ENCODE results near the gene STYK1.
"Not testable (repeated sequence)": the region's sequence is repeated elsewhere in the genome, so short reads cannot be mapped to it uniquely, and the experiment has no call there.

The STYK1 gene

GRCh38 chr12:10689146-10689545 is 15.3 kb upstream of the STYK1 start:
- DNase-seq (ENCODE audit: low read depth in 2 of 2): no peak

DNA sequence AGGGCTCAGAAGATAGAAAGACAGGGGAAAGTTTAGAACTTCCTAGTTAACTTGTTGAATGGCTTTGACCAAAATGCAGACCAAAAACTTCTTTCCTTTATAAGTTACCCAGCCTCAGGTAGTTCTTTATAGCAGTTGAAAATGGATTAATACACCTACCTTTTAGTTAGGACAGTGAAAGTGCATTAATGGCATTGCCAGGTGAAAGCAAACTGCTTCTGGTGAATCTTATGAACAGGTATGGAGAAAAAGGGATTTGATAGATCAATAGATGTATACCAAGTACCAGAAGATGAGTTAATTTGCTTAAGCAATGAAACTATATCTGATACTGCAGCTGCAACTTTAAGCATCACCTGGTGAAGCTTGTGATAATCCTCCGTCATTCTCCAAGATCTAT is 14.2 kb upstream of the STYK1 start:
- DNase-seq (ENCODE audit: low read depth in 2 of 2): no peak

DNA sequence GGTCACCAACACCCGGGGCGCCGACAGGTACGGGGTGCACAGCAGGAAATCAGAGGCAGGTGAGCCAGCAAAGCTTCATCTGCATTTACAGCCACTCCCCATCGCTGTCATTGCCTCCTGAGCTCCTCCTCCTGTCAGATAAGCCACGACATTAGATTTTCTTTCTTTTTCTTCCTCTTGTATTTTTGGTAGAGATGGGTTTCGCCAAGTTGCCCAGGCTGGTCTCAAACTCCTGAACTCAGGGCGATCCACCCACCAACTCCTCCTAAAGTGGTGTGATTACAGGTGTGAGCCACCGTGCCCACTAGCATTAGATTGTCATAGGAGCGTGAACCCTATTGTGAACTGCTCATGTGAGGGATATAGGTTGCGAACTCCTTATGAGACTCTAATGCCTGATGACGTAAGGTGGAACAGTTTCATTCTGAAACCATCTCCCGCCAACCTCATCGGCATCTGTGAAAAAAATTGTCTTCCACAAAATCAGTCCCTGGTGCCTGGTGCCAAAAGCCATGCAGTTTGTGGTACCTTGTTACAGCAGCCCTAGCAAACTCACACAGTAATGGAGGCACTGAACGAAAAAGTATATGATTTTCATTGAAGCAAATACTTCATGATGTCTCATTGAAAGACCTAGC is 1.5 kb downstream of the STYK1 start:
- no peak for DNase-seq (ENCODE audit: low read depth in 2 of 2)

- DNase-seq (ENCODE audit: low read depth in 2 of 2): no peak
Measured at GRCh38 chr12:10669533-10669932, 4.3 kb downstream of the STYK1 start.

GRCh38 chr12:10668526-10668925 is 5.3 kb downstream of the STYK1 start:
- no peak for DNase-seq (ENCODE audit: low read depth in 2 of 2)

DNA sequence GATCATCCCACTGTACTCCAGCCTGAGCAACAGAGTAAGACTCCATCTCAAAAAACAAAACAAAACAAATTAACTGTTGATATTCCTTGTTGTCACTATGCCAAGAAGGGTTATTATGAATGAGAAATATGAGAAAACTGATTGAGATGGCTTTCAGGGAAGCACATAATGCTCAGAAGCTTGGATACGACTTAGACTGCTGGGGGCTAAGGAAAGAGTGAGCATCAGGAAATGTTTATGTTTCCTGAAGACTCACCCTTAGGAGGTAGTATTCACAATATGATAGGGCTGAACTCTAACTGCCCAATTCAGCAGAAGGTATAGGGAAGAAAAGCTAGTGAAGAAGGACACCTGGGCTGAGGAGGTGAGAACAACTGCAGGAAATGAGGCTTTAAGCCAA is 6.3 kb downstream of the STYK1 start:
- no peak for DNase-seq (ENCODE audit: low read depth in 2 of 2)

DNA sequence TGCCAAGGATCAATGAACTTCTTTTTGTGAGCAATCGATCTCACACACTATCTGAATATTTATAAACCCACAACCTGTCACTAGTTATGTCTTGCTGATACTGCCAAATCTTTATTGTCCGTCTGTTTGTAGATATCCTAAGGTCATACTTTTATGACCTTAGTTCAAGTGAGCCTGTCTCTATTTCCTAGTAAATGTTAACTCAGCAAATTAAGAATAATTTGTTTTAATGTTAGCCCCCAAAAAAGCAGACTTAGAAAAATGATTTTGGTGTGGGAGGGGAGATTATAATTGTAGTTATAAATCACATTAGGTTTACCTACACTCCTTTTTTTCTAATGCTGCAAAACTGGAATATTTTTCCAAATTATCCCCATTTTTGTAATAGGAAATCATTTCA is 9.4 kb downstream of the STYK1 start:
- no peak for DNase-seq (ENCODE audit: low read depth in 2 of 2)

DNA sequence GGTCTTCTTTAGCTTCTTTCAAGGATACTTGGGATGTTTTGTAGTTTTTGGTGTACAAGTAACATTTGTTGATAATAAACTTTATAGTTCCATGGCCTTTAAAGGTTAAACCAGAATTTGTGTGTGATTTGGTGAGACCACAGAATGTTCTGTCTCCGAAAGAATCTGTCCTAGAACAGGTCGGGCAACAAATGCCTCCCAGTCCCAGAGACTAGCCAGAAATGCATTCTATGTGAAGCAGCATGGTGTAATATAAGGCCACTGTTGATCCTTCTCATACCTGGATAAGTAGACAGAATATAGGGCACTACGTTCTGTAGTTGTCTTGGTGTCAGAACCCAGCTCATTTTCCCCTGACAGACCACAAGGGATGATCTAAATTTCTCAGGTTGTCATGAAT is 10.0 kb downstream of the STYK1 start:
- no peak for DNase-seq (ENCODE audit: low read depth in 2 of 2)

GRCh38 chr12:10661338-10661737 is 12.5 kb downstream of the STYK1 start:
- DNase-seq (ENCODE audit: low read depth in 2 of 2): no peak

DNA sequence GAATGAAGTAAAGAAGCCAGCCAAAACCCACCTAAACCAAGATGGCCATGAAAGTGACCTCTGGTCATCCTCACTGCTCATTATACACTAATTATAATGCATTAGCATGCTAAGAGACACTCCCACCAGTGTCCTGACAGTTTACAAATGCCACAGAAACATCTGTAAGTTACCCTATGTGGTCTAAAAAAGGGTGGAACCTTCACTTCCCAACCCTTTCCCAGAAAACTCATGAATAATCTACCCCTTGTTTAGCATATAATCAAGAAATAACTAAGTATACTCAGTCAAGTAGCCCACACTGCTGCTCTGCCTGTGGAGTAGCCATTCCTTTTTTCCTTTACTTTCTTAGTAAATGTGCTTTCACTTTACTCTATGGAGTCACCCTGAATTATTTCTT is 19.8 kb downstream of the STYK1 start:
- no peak for DNase-seq (ENCODE audit: low read depth in 2 of 2)

GRCh38 chr12:10652192-10652591 is 21.7 kb downstream of the STYK1 start:
- no peak for DNase-seq (ENCODE audit: low read depth in 2 of 2)

- not testable (repeated sequence) for DNase-seq (ENCODE audit: low read depth in 2 of 2)
Measured at GRCh38 chr12:10646576-10646975, 27.3 kb downstream of the STYK1 start.

GRCh38 chr12:10645910-10646309 is 27.9 kb downstream of the STYK1 start:
- no peak for DNase-seq (ENCODE audit: low read depth in 2 of 2)

- no peak for DNase-seq (ENCODE audit: low read depth in 2 of 2)
Measured at GRCh38 chr12:10641735-10642500, 31.9 kb downstream of the STYK1 start.

DNA sequence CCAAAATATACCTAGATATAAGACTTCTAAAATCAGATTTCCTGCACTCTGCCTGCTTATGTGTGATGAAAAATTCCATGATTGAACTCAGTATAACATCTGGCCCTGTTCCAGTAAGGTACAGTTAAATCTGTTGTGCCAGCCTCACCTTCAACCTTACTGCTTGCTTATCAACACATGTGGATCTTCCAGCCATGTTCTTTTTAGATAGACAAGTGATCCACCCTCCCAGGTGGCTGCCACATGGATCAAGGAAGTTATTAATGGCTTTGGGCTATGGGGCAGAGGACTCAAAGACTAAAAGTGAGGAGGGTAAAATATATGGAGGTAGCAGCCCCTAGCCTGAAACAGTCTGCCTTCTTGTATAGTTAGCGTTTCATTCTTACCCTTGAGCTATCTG is 35.1 kb downstream of the STYK1 start:
- DNase-seq (ENCODE audit: low read depth in 2 of 2): no peak

- no peak for DNase-seq (ENCODE audit: low read depth in 2 of 2)
Measured at GRCh38 chr12:10636611-10637010, 37.2 kb downstream of the STYK1 start.

DNA sequence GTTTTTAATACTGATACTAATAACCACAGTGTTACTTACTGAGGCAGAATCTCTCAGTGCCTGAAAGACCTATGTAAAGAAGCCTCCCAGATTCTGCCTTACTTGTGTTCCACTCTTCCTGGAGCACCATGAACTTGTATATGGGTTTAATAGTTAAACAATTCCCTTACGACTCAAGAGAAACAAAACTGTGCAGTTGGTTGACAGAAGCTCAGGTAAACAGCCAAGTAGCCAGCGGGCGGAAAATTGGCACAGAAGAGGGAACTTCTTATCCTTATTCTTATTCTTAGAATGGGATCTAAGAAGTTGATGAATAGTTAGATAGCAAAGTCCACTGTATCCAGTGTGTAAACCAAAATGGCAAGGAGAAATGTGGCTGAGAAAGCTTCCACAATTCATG is 37.7 kb downstream of the STYK1 start:
- no peak for DNase-seq (ENCODE audit: low read depth in 2 of 2)

DNA sequence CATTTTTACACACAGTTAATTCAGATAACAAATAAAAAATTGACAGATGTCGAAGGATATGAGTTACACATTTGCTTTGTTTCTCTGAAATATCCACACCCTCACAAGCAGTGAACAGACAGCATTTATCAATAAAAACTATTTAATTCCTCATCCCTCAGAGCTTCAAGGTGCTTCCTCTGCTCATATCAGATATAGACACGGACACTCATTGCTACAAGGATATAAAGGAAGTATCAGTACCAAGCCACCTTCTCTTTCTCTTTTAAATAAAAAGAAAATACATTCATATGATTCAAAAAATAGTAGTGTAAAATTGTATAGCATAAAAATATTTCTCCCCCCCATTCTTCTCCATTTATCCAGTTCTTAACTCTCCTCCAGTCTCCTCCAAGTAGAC is 38.5 kb downstream of the STYK1 start:
- no peak for DNase-seq (ENCODE audit: low read depth in 2 of 2)

DNA sequence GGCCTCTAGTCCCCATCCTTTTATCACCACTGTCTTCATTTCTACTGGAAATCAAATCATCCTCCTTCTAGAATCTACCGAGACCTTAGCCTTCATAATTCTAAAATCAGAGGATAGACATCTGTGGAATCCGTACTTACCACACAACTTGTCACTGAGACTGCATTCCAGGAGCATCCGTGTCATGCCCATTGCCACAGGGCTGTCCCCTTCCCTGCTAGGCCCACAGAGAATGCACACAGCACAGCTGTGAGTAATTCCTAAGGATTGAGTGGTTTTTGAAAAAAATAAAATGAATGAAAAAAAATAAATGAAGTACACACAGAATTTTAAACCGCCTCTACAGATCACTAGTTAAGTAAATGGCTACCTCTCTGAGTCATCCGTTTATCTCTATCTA is 39.4 kb downstream of the STYK1 start:
- no peak for DNase-seq (ENCODE audit: low read depth in 2 of 2)

DNA sequence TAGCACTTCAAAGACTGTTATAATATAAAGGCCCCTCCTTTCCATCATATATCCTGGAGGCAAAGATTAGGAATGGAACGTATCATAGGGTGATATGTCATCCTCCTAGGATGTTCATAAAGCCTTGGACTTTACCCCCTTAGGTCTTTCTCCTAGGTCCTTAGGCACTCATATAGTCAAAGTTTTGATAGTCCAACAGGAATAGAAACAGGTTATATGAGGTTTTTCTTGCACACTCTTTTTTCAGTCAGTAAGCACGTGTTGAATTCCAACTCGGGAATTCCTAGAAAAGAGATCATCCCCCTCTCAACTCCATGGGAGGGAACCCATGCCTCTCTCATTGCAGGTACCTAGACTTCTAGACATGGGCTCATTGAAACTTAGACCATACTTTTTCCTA is 40.3 kb downstream of the STYK1 start:
- no peak for DNase-seq (ENCODE audit: low read depth in 2 of 2)

- DNase-seq (ENCODE audit: low read depth in 2 of 2): no peak
Measured at GRCh38 chr12:10632226-10632625, 41.6 kb downstream of the STYK1 start.

GRCh38 chr12:10624605-10625004 is 49.2 kb downstream of the STYK1 start:
- DNase-seq (ENCODE audit: low read depth in 2 of 2): no peak

- DNase-seq (ENCODE audit: low read depth in 2 of 2): no peak
Measured at GRCh38 chr12:10623131-10623530, 50.7 kb downstream of the STYK1 start.

DNA sequence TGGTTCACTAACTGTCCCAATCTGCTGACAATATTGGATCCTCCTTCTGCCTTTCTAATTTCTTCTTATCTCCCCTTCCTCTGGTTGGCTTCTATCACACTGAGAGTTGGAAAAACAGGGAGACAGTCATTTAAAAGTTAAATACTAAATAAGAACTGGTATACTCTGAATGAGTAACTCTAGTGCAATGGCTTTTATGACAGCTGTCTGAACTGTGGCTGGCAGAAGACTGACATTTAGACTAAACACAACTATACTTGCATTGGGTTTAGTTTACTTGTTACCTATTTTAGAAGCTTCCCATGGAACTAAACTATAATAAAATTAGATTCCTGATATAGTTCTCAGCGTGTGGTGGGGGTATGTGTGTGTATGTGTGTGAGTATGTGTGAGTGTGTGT is 52.6 kb downstream of the STYK1 start:
- DNase-seq (ENCODE audit: low read depth in 2 of 2): no peak

Measured in stimulated activated CD8-positive, alpha-beta memory T cell treated with anti-CD3 and anti-CD28 coated beads, Interleukin-15, amount 100 ng/mL, for 48 hours (primary cell).